ACC112 (cell line): Measurements from ENCODE around the gene KIFBP.
"Not testable (repeated sequence)": the region's sequence is repeated elsewhere in the genome, so short reads cannot be mapped to it uniquely, and the experiment has no call there.

Experiments used
- H2AFZ ChIP-seq: fragments of 200-600 bp; sonication (generic); one replicate; pipeline ENCODE4 v1.6.0; 2017; ENCODE audit warnings: antibody characterized with exemption, low read length; ENCODE audit not compliant: unreplicated experiment
- H3K27ac ChIP-seq: fragments of 200-600 bp; sonication (generic); 2 replicates; pipeline ENCODE4 v1.5.1; 2014; ENCODE audit warnings: low read depth, mild to moderate bottlenecking, antibody characterized with exemption, low read length, moderate library complexity
- H3K27me3 ChIP-seq: fragments of 200-600 bp; sonication (generic); 2 replicates; pipeline ENCODE4 v1.6.1; 2014; ENCODE audit warnings: mild to moderate bottlenecking, antibody characterized with exemption, low read length, moderate library complexity, mixed read lengths; ENCODE audit not compliant: insufficient read depth
- H3K36me3 ChIP-seq: fragments of 200-600 bp; sonication (generic); 2 replicates; pipeline ENCODE4 v1.6.1; 2016; ENCODE audit warnings: mild to moderate bottlenecking, antibody characterized with exemption, low read length, moderate library complexity, mixed read lengths; ENCODE audit not compliant: insufficient read depth
- H3K4me1 ChIP-seq: fragments of 200-600 bp; sonication (generic); one replicate; pipeline ENCODE4 v1.6.1; 2016; ENCODE audit warnings: low read length, mixed read lengths; ENCODE audit not compliant: insufficient read depth, unreplicated experiment, control insufficient read depth
- H3K4me3 ChIP-seq: fragments of 200-600 bp; sonication (generic); 2 replicates; pipeline ENCODE4 v1.5.1; 2014; ENCODE audit warnings: mild to moderate bottlenecking, low read depth, low read length
- H3K79me2 ChIP-seq: fragments of 200-600 bp; sonication (generic); one replicate; pipeline ENCODE4 v1.6.0; 2016; ENCODE audit warnings: low read length; ENCODE audit not compliant: control insufficient read depth, unreplicated experiment, insufficient read depth

KIFBP gene

GRCh38 chr10:68997211-68997610 lies 8.6 kb downstream of the KIFBP start:
- Histone ChIP-seq H2AFZ (no peak overlapping the region), H3K79me2 (peaks cover 53% of the 10 kb centered on the region), H3K36me3 (no peaks in the 10 kb centered on the region; the same call in 1 of the 2 replicates), H3K4me1 (peaks cover 24% of the 10 kb centered on the region), H3K4me3 (no peak overlapping the region), H3K27ac (0 out of 2 replicates have a peak overlapping the region, but pooled peaks have one; percentile 6), H3K27me3 (no peaks in the 10 kb centered on the region)

GRCh38 chr10:69004821-69005220 lies 16.2 kb downstream of the KIFBP start:
- no peak overlapping the region for H3K4me3 ChIP-seq
- H2AFZ ChIP-seq, result no peak overlapping the region
- peaks cover 9% of the 10 kb centered on the region for H3K4me1 ChIP-seq
- 0 out of 2 replicates have a peak overlapping the region, but pooled peaks have one; percentile 18 for H3K27ac ChIP-seq
- peaks cover 10% of the 10 kb centered on the region for H3K36me3 ChIP-seq
- H3K79me2 ChIP-seq, result peaks cover 5% of the 10 kb centered on the region
- H3K27me3 ChIP-seq, result no peaks in the 10 kb centered on the region

- Histone ChIP-seq H3K79me2 (peaks cover 5% of the 10 kb centered on the region), H3K27me3 (no peaks in the 10 kb centered on the region), H3K4me3 (no peak overlapping the region), H2AFZ (no peak overlapping the region), H3K4me1 (peaks cover 9% of the 10 kb centered on the region), H3K36me3 (peaks cover 13% of the 10 kb centered on the region), H3K27ac (no peak overlapping the region)
Measured at GRCh38 chr10:69005704-69006485, 17.3 kb downstream of the KIFBP start.

DNA sequence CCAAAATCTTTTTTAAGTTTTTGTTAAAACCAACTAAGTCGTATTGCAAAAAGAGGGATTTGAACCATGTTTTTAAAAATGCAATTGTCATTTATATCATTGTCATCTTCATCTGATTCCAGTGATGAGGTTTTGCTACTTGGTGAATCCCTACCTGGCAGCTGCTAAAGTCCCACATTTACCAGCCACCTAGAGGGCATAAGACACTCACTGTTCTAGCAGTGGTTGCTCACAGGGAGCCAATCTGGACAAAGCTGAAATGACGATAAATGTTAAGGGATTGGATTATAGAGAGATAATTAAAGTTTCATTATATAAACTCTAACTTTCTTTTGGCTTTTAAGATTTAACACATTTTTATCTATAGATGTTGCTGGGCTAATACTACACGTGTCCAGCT lies 18.7 kb downstream of the KIFBP start:
- peaks cover 18% of the 10 kb centered on the region for H3K36me3 ChIP-seq
- H3K27ac ChIP-seq, result no peak overlapping the region
- H3K79me2 ChIP-seq, result peaks cover 5% of the 10 kb centered on the region
- peaks cover 9% of the 10 kb centered on the region for H3K4me1 ChIP-seq
- no peak overlapping the region for H2AFZ ChIP-seq
- H3K27me3 ChIP-seq, result no peaks in the 10 kb centered on the region
- no peak overlapping the region for H3K4me3 ChIP-seq

DNA sequence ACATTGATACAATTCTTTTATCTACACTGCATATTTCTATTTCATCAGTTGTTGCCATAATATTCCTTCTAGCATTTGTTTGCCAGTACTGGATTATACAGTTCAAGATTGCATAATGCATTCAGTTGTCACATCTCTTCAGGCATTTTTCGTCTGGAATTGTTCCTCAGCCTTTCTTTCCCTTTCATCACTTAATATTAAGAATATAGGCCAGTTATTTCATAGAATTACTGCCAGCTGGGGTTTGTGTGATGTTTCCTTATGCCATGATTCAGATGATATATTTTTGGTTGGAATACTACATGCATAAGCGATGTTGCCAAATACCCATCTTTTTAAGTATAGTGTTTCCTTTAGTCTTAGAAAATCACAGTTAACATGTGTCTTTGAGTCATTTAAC lies 20.8 kb downstream of the KIFBP start:
- no peak overlapping the region for H3K4me3 ChIP-seq
- peaks cover 25% of the 10 kb centered on the region for H3K4me1 ChIP-seq
- H2AFZ ChIP-seq, result no peak overlapping the region
- peaks cover 21% of the 10 kb centered on the region for H3K36me3 ChIP-seq
- H3K27ac ChIP-seq, result peak overlapping the region; percentile 74
- H3K79me2 ChIP-seq, result peaks cover 5% of the 10 kb centered on the region
- H3K27me3 ChIP-seq, result no peaks in the 10 kb centered on the region

- Histone ChIP-seq H3K79me2 (peaks cover 5% of the 10 kb centered on the region), H3K27ac (peak overlapping the region; percentile 74), H2AFZ (no peak overlapping the region), H3K4me1 (peaks cover 27% of the 10 kb centered on the region), H3K36me3 (peaks cover 23% of the 10 kb centered on the region), H3K4me3 (no peak overlapping the region), H3K27me3 (no peaks in the 10 kb centered on the region)
Measured at GRCh38 chr10:69010151-69010640, 21.6 kb downstream of the KIFBP start.

DNA sequence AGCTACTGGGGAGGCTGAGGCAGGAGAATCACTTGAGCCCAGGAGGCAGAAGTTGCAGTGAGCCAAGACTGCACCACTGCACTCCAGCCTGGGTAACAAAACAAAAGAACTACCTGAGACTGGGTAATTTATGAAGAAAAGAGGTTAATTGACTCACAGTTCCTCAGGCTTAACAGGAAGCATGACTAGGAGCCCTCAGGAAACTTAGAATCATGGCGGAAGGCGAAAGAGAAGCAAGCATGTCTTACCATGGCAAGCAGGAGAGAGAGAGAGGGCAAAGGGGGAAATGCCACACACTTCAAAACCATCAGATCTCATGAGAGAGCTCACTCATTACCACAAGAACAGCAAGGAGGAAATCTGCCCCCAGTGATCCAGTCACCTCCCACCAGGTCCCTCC lies 24.2 kb downstream of the KIFBP start:
- H2AFZ ChIP-seq, H3K79me2 ChIP-seq, H3K27me3 ChIP-seq, H3K4me3 ChIP-seq: not testable (repeated sequence)
- Histone ChIP-seq H3K27ac (0 out of 2 replicates have a peak overlapping the region, but pooled peaks have one; percentile 70), H3K4me1 (peaks cover 27% of the 10 kb centered on the region), H3K36me3 (peaks cover 26% of the 10 kb centered on the region)

- no peak overlapping the region for H2AFZ ChIP-seq
- peaks cover 25% of the 10 kb centered on the region for H3K36me3 ChIP-seq
- H3K27me3 ChIP-seq, result no peaks in the 10 kb centered on the region
- H3K4me3 ChIP-seq, result no peak overlapping the region
- H3K79me2 ChIP-seq, result no peaks in the 10 kb centered on the region
- peak overlapping the region; percentile 70 for H3K27ac ChIP-seq
- H3K4me1 ChIP-seq, result peaks cover 21% of the 10 kb centered on the region
Measured at GRCh38 chr10:69014171-69014570, 25.6 kb downstream of the KIFBP start.

DNA sequence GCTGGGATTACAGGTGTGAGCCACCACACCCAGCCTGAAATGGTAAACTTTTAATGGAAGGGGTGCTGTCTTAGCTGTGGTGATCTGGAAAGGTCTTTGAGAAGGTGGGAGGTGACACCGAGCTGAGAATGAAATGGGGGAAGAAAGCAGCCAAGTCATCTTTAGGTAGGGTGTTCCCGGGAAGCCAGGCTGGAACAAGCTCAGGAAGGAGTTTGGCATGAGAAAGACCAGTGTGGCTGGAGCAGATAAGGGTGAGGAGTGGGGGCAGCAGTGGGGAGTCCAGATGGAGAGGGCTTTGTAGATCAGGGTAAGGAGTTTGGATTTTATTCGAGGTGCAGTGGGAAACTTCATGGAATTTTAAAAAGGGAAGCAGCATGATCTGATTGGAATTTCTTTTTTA lies 30.0 kb downstream of the KIFBP start:
- no peaks in the 10 kb centered on the region for H3K27me3 ChIP-seq

DNA sequence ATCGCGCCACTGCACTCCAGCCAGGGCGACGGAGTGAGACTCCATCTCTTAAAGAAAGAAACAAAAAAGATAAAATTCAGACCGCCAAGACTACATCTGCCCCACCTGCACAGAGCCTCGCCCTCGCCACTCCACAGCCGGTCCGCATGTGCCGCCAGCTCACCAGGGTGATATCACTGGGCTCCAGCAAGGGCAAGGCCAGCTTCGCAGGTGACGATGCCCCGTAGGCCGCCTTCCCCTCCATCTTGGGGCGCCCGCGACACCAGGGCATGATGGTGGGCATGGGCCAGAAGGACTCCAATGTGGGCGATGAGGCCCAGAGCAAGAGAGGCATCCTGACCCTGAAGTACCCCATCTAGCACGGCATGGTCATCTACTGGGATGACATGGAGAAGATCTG lies 34.0 kb downstream of the KIFBP start:
- Histone ChIP-seq H3K79me2 (no peaks in the 10 kb centered on the region), H2AFZ (no peak overlapping the region), H3K27me3 (no peaks in the 10 kb centered on the region), H3K27ac (no peak overlapping the region), H3K4me3 (no peak overlapping the region), H3K4me1 (no peaks in the 10 kb centered on the region), H3K36me3 (no peaks in the 10 kb centered on the region)

More for the DNA sequence above, 30.0 kb downstream of the KIFBP start:
- Histone ChIP-seq H3K27ac (no peak overlapping the region), H3K4me3 (no peak overlapping the region), H3K79me2 (no peaks in the 10 kb centered on the region), H3K36me3 (peaks cover 14% of the 10 kb centered on the region), H2AFZ (no peak overlapping the region), H3K4me1 (peaks cover 9% of the 10 kb centered on the region)

DNA sequence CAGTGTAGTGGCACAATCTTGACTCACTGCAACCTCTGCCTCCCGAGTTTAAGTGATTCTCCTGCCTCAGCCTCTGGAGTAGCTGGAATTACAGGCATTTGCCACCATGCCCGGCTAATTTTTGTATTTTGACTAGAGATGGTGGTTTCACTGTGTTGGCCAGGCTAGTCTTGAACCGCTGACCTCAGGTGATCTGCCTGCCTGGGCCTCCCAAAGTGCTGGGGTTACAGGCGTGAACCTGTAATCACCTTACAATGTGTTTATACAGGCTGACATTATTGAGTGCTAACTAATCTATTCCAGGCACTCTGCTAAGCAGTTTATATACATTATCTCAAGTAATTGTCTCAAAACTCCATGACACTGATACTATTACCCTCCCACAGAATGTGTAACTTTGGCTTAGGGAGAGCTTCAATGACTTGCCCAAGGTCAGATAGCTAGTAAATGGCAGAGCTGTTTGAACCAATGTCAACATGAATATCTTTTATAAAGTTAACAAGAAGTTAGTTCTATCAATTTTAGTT lies 36.8 kb downstream of the KIFBP start:
- H2AFZ ChIP-seq, result no peak overlapping the region
- no peaks in the 10 kb centered on the region for H3K36me3 ChIP-seq
- no peak overlapping the region for H3K27ac ChIP-seq
- H3K4me1 ChIP-seq, result no peaks in the 10 kb centered on the region
- H3K4me3 ChIP-seq, result no peak overlapping the region
- H3K79me2 ChIP-seq, result no peaks in the 10 kb centered on the region
- H3K27me3 ChIP-seq, result no peaks in the 10 kb centered on the region
